Panc1 (cell line): ENCODE results near the gene ADPRS.

Experiments
- TF ChIP-seq, protein P1 (sequence below): fragments of 450-650 bp; IDR thresholded peaks from 2 replicates; pipeline ENCODE4 v1.5.1; 2017; ENCODE audit warnings: mild to moderate bottlenecking
- TF ChIP-seq, protein P2 (sequence below), 2 experiments: IDR thresholded peaks; 2 replicates each; pipeline ENCODE4 v1.6.1; 2011 to 2012; ENCODE audit warnings: low read depth in 2 of 2, control low read depth in 1 of 2, low read length in 1 of 2, mild to moderate bottlenecking in 1 of 2, moderate library complexity in 1 of 2; ENCODE audit not compliant: insufficient read depth in 1 of 2

DNA sequence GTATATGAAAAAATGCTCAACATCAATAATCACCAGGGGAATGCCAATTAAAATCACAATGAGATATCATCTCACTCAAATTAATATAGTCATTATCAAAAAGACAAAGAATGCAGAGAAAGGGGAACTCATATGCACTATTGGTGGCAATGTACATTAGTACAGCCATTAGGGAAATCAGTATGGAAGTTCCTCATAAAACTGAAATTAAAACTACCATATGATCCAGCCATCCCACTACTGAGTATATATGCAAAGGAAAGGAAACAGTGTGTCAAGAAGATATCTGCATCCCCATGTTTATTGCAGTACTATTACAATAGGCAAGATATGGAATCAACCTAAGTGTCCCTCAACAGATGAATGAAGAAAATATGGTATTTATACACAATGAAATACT lies 36.9 kb upstream of the ADPRS start:
- TF ChIP-seq, protein P1, sequence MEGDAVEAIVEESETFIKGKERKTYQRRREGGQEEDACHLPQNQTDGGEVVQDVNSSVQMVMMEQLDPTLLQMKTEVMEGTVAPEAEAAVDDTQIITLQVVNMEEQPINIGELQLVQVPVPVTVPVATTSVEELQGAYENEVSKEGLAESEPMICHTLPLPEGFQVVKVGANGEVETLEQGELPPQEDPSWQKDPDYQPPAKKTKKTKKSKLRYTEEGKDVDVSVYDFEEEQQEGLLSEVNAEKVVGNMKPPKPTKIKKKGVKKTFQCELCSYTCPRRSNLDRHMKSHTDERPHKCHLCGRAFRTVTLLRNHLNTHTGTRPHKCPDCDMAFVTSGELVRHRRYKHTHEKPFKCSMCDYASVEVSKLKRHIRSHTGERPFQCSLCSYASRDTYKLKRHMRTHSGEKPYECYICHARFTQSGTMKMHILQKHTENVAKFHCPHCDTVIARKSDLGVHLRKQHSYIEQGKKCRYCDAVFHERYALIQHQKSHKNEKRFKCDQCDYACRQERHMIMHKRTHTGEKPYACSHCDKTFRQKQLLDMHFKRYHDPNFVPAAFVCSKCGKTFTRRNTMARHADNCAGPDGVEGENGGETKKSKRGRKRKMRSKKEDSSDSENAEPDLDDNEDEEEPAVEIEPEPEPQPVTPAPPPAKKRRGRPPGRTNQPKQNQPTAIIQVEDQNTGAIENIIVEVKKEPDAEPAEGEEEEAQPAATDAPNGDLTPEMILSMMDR, result no peak
- TF ChIP-seq, protein P2, sequence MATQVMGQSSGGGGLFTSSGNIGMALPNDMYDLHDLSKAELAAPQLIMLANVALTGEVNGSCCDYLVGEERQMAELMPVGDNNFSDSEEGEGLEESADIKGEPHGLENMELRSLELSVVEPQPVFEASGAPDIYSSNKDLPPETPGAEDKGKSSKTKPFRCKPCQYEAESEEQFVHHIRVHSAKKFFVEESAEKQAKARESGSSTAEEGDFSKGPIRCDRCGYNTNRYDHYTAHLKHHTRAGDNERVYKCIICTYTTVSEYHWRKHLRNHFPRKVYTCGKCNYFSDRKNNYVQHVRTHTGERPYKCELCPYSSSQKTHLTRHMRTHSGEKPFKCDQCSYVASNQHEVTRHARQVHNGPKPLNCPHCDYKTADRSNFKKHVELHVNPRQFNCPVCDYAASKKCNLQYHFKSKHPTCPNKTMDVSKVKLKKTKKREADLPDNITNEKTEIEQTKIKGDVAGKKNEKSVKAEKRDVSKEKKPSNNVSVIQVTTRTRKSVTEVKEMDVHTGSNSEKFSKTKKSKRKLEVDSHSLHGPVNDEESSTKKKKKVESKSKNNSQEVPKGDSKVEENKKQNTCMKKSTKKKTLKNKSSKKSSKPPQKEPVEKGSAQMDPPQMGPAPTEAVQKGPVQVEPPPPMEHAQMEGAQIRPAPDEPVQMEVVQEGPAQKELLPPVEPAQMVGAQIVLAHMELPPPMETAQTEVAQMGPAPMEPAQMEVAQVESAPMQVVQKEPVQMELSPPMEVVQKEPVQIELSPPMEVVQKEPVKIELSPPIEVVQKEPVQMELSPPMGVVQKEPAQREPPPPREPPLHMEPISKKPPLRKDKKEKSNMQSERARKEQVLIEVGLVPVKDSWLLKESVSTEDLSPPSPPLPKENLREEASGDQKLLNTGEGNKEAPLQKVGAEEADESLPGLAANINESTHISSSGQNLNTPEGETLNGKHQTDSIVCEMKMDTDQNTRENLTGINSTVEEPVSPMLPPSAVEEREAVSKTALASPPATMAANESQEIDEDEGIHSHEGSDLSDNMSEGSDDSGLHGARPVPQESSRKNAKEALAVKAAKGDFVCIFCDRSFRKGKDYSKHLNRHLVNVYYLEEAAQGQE (IDR thresholded peaks at IDR 0.05; ENCODE audit: insufficient read depth in 1 of 2, low read depth in 2 of 2, low read length in 1 of 2), result no peak
